ENCODE data around the gene DGAT2.

Gene DGAT2

GRCh38 chr11:75780888-75781287 lies 12.3 kb downstream of the DGAT2 start:
- no peak for DNase-seq (ENCODE audit: low read depth)

DNA sequence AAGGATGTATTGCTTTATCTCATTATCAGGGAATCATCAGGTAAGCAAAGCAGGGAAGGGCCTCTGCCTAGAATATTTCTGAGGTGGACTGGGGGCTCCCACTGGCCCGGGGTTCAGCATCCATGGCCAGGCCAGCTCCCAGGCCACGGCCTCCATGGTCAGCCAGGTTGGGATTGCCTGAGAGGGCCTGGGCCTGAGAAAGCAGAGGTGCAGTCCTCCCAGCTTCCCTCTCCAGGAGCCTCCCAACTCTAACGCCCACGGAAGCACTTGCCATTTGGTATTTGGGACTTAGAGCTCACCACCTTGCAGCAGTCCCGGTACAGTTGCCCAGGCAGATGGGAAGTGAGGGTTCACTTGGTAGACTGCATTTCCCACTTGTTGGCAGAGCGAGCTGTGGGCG lies 12.7 kb downstream of the DGAT2 start:
- no peak for DNase-seq (ENCODE audit: low read depth)

GRCh38 chr11:75781831-75782230 lies 13.3 kb downstream of the DGAT2 start:
- no peak for DNase-seq (ENCODE audit: low read depth)

DNA sequence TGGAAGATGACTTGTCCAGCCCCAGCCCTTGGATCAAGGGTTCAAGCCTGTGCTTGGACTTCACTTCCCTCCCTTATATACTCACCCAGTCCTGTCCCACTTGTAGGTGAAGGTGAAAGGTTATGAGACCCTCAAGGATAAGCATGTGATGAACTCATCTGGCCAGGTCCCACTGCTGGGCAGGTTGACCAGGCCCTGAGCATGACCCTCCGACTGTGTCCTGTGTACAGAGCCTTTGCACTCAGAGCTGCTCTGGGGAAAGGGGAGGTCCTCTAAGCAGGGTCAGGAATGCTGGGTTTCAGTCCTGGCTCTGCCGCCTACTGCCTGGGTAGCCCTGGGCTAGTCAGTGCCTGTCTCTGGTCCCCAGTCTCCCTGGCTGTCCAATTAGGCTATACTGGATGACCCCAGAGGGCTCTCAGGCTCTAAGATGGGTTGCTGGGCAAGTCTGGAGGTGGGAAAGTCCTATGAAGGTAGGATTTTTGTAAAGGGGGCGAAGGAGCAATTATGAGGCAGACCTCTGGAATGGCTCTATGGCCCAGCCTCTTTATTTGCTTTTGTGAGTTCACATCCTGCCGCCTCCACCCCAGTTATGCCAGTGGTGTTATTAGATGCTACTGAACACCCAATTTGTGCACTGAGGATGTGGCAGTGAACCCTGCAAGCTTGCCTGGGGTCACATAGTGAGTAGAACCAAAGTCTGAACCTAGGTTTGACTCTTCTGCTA lies 14.1 kb downstream of the DGAT2 start:
- no peak for DNase-seq (ENCODE audit: low read depth)

GRCh38 chr11:75783416-75784084 lies 15.0 kb downstream of the DGAT2 start:
- DNase-seq (ENCODE audit: low read depth) = no peak

DNA sequence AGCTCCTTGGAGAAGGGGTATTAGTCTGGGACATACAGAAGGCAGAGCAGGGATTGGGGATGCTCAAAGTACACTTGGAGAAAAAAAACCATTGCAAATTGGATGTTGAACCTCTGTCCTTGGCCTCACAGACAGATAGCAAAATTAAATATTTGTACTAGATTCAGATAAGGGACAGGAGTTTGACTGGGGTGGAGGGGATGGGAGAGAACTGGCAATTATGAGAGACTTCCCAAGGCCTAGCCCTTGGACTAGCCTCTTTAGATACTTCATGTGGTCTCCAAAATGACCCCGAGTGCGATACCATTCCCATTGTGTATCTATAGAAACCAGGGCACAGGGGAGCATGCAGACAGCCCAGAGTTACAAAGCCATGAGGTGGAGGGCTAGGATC lies 15.5 kb downstream of the DGAT2 start:
- no peak for DNase-seq (ENCODE audit: low read depth)

- DNase-seq (ENCODE audit: low read depth) = no peak
These were observed 15.9 kb downstream of the DGAT2 start for GRCh38 chr11:75784506-75784905.

DNA sequence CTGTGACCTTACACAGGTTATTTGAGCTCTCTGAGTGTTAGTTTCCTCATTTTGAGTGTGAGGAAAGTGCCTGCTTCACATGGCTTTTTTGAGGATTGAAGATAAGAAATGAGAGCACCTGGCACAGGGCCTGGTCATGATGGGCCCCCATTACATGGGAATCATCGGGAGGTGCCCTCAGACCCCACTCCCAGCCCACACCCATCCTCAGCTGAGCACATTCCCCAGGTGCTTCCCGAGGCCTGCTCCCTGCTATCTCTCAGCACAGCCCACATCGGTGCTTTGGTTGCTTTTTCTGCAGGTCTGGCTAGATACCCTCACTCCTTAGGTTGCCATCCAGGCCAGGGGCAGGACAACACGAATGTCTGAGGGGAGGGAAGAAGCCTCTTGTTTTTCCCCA lies 16.6 kb downstream of the DGAT2 start:
- DNase-seq (ENCODE audit: low read depth) = no peak

GRCh38 chr11:75786101-75786736 lies 17.6 kb downstream of the DGAT2 start:
- no peak for DNase-seq (ENCODE audit: low read depth)

- no peak for DNase-seq (ENCODE audit: low read depth)
These were observed 20.9 kb downstream of the DGAT2 start for GRCh38 chr11:75789521-75789920.

- no peak for DNase-seq (ENCODE audit: low read depth)
These were observed 22.4 kb downstream of the DGAT2 start for GRCh38 chr11:75790986-75791385.

- no peak for DNase-seq (ENCODE audit: low read depth)
These were observed 23.7 kb downstream of the DGAT2 start for GRCh38 chr11:75792127-75792731.

- DNase-seq (ENCODE audit: low read depth) = no peak
These were observed 24.6 kb downstream of the DGAT2 start for GRCh38 chr11:75792997-75793800.

- no peak for DNase-seq (ENCODE audit: low read depth)
These were observed 25.4 kb downstream of the DGAT2 start for GRCh38 chr11:75793966-75794365.

- no peak for DNase-seq (ENCODE audit: low read depth)
These were observed 26.9 kb downstream of the DGAT2 start for GRCh38 chr11:75795276-75796090.

DNA sequence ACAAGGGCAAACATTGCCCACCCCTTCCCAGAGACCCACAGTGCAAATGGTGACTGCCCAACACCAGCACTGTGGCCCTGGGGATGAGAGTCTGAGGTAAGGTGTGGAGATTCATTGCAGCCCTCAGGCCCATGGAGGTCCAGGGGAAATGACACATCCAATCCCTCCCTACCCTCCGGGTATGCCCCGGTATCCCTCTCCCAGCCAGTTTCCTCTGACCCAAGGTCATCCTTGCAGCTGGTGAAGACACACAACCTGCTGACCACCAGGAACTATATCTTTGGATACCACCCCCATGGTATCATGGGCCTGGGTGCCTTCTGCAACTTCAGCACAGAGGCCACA lies 27.5 kb downstream of the DGAT2 start:
- DNase-seq (ENCODE audit: low read depth) = no peak

GRCh38 chr11:75797116-75797515 lies 28.5 kb downstream of the DGAT2 start:
- no peak for DNase-seq (ENCODE audit: low read depth)

DNA sequence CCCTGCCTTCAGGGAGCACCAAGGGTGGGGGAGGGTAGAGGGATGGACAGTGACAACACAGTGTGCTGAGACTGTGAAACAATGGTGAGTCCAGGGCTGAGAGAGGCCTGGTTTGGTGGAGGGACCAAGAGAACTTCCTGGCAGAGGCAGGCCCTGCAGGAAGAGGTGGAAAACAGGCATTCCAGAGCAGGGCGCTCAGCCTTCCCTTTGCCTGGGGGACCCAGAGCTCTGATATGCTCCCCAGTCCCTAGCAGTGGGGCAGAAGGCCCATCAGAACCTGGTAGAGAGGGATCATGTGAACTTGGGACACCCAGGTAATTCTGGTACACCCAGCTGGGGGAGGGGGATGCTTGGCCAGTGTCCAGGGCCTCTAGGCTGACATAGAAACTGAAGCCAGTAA lies 29.2 kb downstream of the DGAT2 start:
- no peak for DNase-seq (ENCODE audit: low read depth)

- no peak for DNase-seq (ENCODE audit: low read depth)
These were observed 31.6 kb downstream of the DGAT2 start for GRCh38 chr11:75800136-75800675.

- no peak for DNase-seq (ENCODE audit: low read depth)
These were observed 32.3 kb downstream of the DGAT2 start for GRCh38 chr11:75800728-75801361.

All from HS-27A (cell line).